HCT116 (cell line): Measurements from ENCODE around the gene NPDC1. TPM values are rescaled to one million over a fixed set of nuclear protein-coding genes. Genes with fewer than 3 reads are reported as not detected.

Experiments
- ATAC-seq: fragments of 200-7000 bp; cut with Tn5 transposase; 2 replicates; pipeline ENCODE4 v1.9.1; 2020; ENCODE audit warnings: mild to moderate bottlenecking, moderate library complexity
- BruUV-seq: library from RNA; stranded (reverse); fragments of 400-500 nt; replicated peaks from 2 replicates; lab custom pipeline; 2021; lab: Mats Ljungman, UMichigan
- CTCF ChIA-PET: fragments of 300-600 bp; sonication (Branson Sonifier 250); formaldehyde crosslinking; loops from one replicate; lab custom pipeline; 2021; ENCODE audit warnings: antibody characterized with exemption; lab: Charles Lee
- POLR2A ChIA-PET: fragments of 300-600, 350-600 bp; sonication (Branson Sonifier 250); formaldehyde crosslinking; loops from one replicate; lab custom pipeline; 2021; ENCODE audit warnings: antibody characterized with exemption; lab: Charles Lee
- RAD21 ChIA-PET, 2 experiments: fragments of 300-600 bp; sonication (Branson Sonifier 250); formaldehyde crosslinking; loops; one replicate each; lab custom pipeline; 2023; ENCODE audit warnings: low total read pairs in 2 of 2; ENCODE audit not compliant: uncharacterized antibody in 2 of 2, unreplicated experiment in 2 of 2, low non-redundant PET in 1 of 2; lab: Charles Lee
- DNase-seq: peaks from one replicate; pipeline ENCODE4 v3.0.0-alpha.2; 2010; ENCODE audit warnings: low read depth, low spot score
- H2AFZ ChIP-seq: fragments of 200-600 bp; shearing (Covaris generic), sonication (generic); 2 replicates; pipeline ENCODE4 v1.6.1; 2017; ENCODE audit warnings: low read depth, mixed run types, mixed read lengths, antibody characterized with exemption, low read length; ENCODE audit not compliant: poor library complexity, severe bottlenecking
- H3K27ac ChIP-seq: 2 replicates; pipeline ENCODE4 v1.5.1; 2012; ENCODE audit warnings: low read depth, low read length
- H3K27me3 ChIP-seq: fragments of 200-600 bp; sonication (generic); 2 replicates; pipeline ENCODE4 v1.6.1; 2016; ENCODE audit warnings: mixed run types, low read length, mixed read lengths; ENCODE audit not compliant: insufficient read depth
- H3K36me3 ChIP-seq, 2 experiments: fragments of 200-500 bp in 1 of 2; fragments of 200-600 bp in 1 of 2; sonication (Bioruptor generic) in 1 of 2; sonication (generic) in 1 of 2; 2 replicates each; pipeline versions ENCODE4 v1.5.1 to v1.6.1; 2014 to 2016; ENCODE audit warnings: low read length in 2 of 2, inconsistent platforms in 1 of 2, mixed read lengths in 1 of 2, mixed run types in 1 of 2; ENCODE audit not compliant: insufficient read depth in 2 of 2, control insufficient read depth in 1 of 2
- H3K4me1 ChIP-seq, 2 experiments: fragments of 200-600 bp in 1 of 2; sonication (generic) in 1 of 2; 2 replicates each; pipeline versions ENCODE4 v1.5.1 to v1.6.1; 2012 to 2017; ENCODE audit warnings: low read length in 2 of 2, inconsistent platforms in 1 of 2, mild to moderate bottlenecking in 1 of 2, mixed read lengths in 1 of 2, mixed run types in 1 of 2, moderate library complexity in 1 of 2; ENCODE audit not compliant: insufficient read depth in 2 of 2, control insufficient read depth in 1 of 2
- H3K4me2 ChIP-seq: fragments of 200-600 bp; sonication (generic); 2 replicates; pipeline ENCODE4 v1.6.1; 2017; ENCODE audit warnings: mixed run types, low read length, mixed read lengths
- H3K4me3 ChIP-seq, 2 experiments: fragments of 200-600 bp in 1 of 2; sonication (generic) in 1 of 2; replicated peaks in 1 of 2; 2 replicates each; pipeline ENCODE4 v1.5.1; 2011 to 2016; ENCODE audit warnings: low read length in 2 of 2, control low read depth in 1 of 2, low read depth in 1 of 2, mild to moderate bottlenecking in 1 of 2, mixed read lengths in 1 of 2, mixed run types in 1 of 2
- H3K79me2 ChIP-seq: fragments of 200-600 bp; sonication (generic); 2 replicates; pipeline ENCODE4 v1.6.1; 2017; ENCODE audit warnings: mild to moderate bottlenecking, mixed run types, low read length, moderate library complexity, mixed read lengths; ENCODE audit not compliant: insufficient read depth
- H3K9ac ChIP-seq: fragments of 200-600 bp; sonication (generic); 2 replicates; pipeline ENCODE4 v1.6.1; 2016; ENCODE audit warnings: low read length, mixed read lengths
- H3K9me2 ChIP-seq: fragments of 200-600 bp; sonication (generic), shearing (Covaris generic); 2 replicates; pipeline ENCODE4 v1.6.1; 2017; ENCODE audit warnings: mixed run types, mild to moderate bottlenecking, moderate library complexity; ENCODE audit not compliant: insufficient read depth
- H3K9me3 ChIP-seq, 2 experiments: fragments of 200-500 bp in 1 of 2; fragments of 200-600 bp in 1 of 2; sonication (Bioruptor generic) in 1 of 2; sonication (generic) in 1 of 2; 2 replicates each; pipeline ENCODE4 v1.6.1; 2014 to 2017; ENCODE audit warnings: low read length in 2 of 2, mixed read lengths in 2 of 2, inconsistent platforms in 1 of 2, low read depth in 1 of 2, mild to moderate bottlenecking in 1 of 2, mixed run types in 1 of 2, moderate library complexity in 1 of 2; ENCODE audit not compliant: control insufficient read depth in 1 of 2, insufficient read depth in 1 of 2
- H4K20me1 ChIP-seq: fragments of 200-600 bp; sonication (generic), shearing (Covaris generic); 2 replicates; pipeline ENCODE4 v1.6.1; 2017; ENCODE audit warnings: mixed run types, mild to moderate bottlenecking, moderate library complexity; ENCODE audit not compliant: insufficient read depth
- SIN3A ChIP-seq: IDR thresholded peaks from 2 replicates; pipeline ENCODE4 v1.6.1; 2012; ENCODE audit warnings: low read depth
- intact Hi-C: fragments of 100-400 bp; cut with micrococcal nuclease; formaldehyde crosslinking; loops from 2 replicates; pipeline ENCODE4 v1.10.0; 2022
- total RNA-seq: library from RNA; stranded (reverse); gene quantifications from one replicate; pipeline ENCODE4 v1.2.1, GENCODE V29; 2021; ENCODE audit not compliant: unreplicated experiment
- TF ChIP-seq, protein P1 (sequence below), 3 experiments: fragments of 200-600 bp in 1 of 3; sonication (generic) in 1 of 3; IDR thresholded peaks in 2 of 3; conservative IDR thresholded peaks in 1 of 3; 2 replicates each; pipeline ENCODE4 v1.5.1; 2012 to 2017; ENCODE audit warnings: low read depth in 2 of 3, low read length in 2 of 3, antibody characterized with exemption in 1 of 3, borderline replicate concordance in 1 of 3, control low read depth in 1 of 3, mild to moderate bottlenecking in 1 of 3, mixed read lengths in 1 of 3, mixed run types in 1 of 3, moderate library complexity in 1 of 3; ENCODE audit not compliant: insufficient read depth in 1 of 3

NPDC1 gene
- total RNA-seq, 1 experiment from 2014 or later, result 98.8 TPM

GRCh38 chr9:137029058-137029936 is 16.7 kb downstream of the NPDC1 start:
- Histone ChIP-seq H3K9ac (peak overlapping the region; percentile 59; the same call in 1 of the 2 replicates), H3K36me3 (no peaks in the 10 kb centered on the region), H3K79me2 (peaks cover 31% of the 10 kb centered on the region), H3K9me2 (no peaks in the 10 kb centered on the region), H3K4me1 (peaks cover 32 to 49% of the 10 kb centered on the region in 2 experiments), H3K4me3 (peak overlapping the region; percentile 56 to 70), H4K20me1 (no peaks in the 10 kb centered on the region), H3K27ac (peak overlapping the region; percentile 85; the same call in 1 of the 2 replicates), H3K27me3 (no peaks in the 10 kb centered on the region), H2AFZ (no peak overlapping the region), H3K9me3 (no peaks in the 10 kb centered on the region), H3K4me2 (peak overlapping the region; percentile 100)
- peak; percentile 77 for ATAC-seq
- DNase-seq, result no peak
- no TSS peak for BruUV-seq
- POLR2A ChIA-PET, result interaction anchor here (0.5 to 1.4 kb wide), 6 partner anchors 37 to 212 kb away, joined by 3 to 6 read pairs (median 4); partner anchors contain the start of genes PAXX and TUBB4B
- RAD21 ChIA-PET, result interaction anchor here (0.9 to 1.2 kb wide), 3 partner anchors 81 to 121 kb away, joined by 3 to 4 read pairs (median 4); no protein-coding TSS in a partner anchor
- intact Hi-C loops, result loop anchor here (5.0 kb wide), 1 partner anchor 182 kb away; the partner anchor contains the start of gene PHPT1
- no peak for TF ChIP-seq SIN3A
- TF ChIP-seq, protein P1, sequence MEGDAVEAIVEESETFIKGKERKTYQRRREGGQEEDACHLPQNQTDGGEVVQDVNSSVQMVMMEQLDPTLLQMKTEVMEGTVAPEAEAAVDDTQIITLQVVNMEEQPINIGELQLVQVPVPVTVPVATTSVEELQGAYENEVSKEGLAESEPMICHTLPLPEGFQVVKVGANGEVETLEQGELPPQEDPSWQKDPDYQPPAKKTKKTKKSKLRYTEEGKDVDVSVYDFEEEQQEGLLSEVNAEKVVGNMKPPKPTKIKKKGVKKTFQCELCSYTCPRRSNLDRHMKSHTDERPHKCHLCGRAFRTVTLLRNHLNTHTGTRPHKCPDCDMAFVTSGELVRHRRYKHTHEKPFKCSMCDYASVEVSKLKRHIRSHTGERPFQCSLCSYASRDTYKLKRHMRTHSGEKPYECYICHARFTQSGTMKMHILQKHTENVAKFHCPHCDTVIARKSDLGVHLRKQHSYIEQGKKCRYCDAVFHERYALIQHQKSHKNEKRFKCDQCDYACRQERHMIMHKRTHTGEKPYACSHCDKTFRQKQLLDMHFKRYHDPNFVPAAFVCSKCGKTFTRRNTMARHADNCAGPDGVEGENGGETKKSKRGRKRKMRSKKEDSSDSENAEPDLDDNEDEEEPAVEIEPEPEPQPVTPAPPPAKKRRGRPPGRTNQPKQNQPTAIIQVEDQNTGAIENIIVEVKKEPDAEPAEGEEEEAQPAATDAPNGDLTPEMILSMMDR (IDR thresholded peaks at IDR 0.05 in 2 of 3, conservative IDR thresholded peaks at IDR 0.05 in 1 of 3; ENCODE audit: borderline replicate concordance in 1 of 3, insufficient read depth in 1 of 3, low read depth in 2 of 3, low read length in 2 of 3), result peak in 2 of 3 experiments; percentile 87 to 97; a peak in 4 of 6 replicates
- CTCF ChIA-PET, result interaction anchor here (0.6 to 2.1 kb wide), 38 partner anchors 10 to 336 kb away, joined by 3 to 42 read pairs (median 5); partner anchors contain the start of genes AJM1, CLIC3, ENTPD2 and FBXW5
